GF-D8 (cell line): ENCODE results near the gene CCN6.
A peak's percentile ranks its signal among the peaks of the same experiment; 100 is the strongest.
"Not testable (repeated sequence)": the region's sequence is repeated elsewhere in the genome, so short reads cannot be mapped to it uniquely, and the experiment has no call there.

Experiments used
- DNase-seq: peaks from one replicate; lab custom pipeline; 2025; lab: John Stamatoyannopoulos, UW

The CCN6 gene

DNA sequence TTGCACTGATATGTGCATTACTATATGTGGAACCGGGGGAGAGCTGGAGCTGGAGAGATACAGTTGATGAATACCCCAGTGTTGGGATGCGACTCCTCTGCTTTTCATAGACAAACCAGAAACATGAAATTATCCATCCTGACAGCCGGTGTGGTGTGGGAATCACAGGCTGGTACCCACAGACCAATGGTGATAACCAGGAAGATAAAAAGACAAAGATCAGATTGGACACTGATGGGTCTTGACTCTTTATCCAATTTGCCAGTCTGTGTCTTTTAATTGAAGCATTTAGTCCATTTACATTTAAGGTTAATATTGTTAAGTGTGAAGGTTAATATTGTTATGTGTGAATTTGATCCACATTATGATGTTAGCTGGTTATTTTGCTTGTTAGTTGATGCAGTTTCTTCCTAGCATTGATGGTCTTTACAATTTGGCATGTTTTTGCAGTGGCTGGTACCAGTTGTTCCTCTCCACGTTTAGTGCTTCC, 2.6 kb upstream of the CCN6 start:
- DNase-seq, result not testable (repeated sequence)

DNA sequence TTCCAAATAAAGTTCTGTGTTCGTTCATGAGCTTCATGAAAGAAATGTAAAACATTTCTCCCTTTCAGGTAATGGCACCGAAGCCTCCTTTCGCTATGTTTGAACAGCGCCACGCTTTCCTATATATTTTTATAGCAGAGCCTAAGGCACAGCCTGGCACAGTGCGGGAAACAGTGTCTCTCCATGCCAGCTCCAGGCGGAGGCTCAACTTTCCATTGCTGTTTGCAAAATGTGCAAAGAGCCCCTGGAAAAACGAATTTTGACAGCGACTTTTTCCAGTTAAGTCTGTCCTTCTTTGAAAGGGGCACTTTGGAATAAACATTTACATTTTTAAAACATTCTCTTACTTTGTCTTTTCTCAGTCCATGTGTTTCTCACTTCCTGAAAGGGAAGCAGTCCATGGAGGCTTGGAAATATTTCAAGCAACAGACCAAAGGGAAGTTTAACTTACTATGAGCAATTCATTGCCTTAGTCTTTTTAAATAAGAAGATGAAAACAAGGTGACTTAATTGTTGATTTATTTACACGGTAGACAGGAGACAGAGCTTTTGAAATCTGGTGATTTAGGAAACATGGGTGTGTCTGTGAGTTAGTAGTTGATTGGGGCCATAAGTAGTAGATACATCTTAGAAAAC, 769 bp downstream of the CCN6 start:
- no peak for DNase-seq

DNA sequence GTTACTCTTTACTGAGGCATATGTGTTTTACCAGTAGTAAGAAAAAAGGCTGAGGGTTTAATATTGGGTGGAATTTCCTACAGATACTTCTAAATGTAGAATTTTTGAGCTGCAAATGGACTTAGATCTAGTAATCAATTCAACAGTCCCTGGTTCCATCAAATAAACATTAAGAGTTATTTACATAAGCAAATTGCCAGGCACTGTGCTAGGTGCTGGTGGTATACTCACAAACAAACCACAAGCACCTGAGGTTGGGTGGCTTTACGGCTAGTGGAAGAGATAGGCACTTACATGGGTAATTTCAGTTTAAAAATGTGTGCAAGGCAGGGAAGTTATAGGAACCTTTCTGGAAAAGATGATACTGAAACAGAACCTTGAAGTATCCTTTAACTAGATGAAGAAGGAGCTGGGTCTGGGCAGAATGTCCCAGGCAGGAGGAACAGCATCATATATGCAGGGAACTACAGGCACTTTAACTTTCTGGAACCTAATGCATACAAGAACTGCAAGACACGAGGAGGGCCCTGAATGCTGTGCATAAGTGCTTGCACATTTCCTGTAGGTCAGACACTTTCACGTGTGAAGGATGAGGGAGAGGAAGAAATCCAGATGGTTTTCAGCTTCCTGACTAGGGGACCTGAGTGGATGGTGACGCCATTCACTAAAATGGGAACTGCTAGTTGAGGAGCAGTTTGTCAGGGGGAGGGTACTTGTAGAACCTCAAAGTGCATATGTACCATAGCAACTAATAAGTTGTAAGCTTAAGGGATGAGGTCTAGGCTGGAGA, 4.5 kb downstream of the CCN6 start:
- no peak for DNase-seq

DNA sequence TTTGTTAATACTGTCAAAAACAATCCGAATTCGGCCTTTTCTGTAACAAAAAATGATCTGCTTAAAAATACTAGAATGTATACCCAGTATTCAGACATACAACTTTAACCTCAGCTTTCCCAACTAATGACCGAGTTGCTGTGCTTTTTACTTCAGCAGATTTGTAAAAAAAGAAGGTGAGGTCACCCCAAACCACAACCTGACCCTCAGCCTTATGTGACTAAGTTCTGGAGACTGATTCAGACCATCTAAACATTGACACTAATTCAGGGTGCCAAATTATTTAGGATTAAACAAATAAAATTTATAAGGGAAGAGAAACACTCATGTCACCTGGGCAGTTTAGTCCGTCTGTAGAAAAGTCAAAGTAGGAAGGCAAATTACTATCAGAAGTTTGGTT, 7.7 kb downstream of the CCN6 start:
- no peak for DNase-seq

DNA sequence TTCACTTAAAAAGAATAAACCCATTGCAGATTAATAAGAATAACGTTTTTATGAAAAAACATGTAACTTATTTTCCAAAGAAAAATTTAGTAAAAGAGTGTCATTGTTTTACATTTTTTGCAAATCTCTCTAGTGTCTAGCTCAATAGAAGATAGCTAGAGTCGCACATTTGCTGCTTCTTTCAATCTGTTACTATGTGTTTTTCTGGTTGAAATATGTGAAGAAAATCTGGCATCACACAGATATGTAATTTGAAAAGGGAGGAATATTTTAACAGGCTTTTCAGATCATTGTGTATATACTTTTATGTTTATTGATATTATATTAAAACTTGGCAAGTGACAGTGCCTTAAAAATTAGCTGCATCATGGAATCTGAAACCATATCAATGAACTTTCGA, 9.1 kb downstream of the CCN6 start:
- no peak for DNase-seq

DNA sequence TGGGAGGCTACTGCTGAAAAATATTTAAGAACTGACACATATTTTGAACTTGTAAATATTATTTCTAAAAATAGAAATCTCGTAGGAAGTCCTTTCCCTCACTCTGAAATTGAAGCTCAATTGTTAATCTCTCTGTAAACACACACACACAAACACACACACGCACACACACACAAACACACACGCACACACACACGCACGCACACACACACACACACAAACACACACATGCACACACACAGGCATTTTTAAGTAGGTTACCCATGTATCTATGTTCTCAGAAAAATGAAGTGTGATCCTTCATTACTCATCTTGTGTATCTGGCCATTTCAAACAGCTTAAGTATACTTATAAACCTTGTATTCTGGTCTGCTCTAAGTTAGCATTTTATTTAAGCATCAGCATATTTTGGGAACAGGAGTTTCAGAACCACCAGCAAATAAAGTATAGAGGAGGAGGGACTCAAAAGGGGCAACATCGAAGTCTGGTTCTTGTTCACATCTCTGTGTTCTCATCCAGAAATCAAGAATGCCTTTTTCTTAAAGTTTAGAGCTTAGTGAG, 11.6 kb downstream of the CCN6 start:
- no peak for DNase-seq

DNA sequence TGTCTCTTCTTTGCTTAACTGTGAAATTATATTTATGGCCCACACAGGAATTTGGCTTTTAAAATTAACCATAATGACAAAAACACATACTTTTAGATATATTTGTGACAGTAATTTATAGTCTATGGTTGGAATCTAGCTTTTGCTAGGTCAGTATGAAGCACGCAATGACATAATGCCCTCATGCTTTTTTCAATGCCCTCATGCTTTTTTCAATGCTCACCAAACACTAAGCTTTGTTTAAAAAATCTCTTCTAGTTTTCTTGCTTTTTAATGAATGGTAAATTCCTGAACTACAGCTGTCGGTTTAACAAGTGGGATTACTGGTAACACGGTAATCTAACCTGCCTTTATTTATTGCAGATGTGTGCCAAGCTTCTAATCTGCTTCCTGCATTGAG, 12.7 kb downstream of the CCN6 start:
- no peak for DNase-seq

DNA sequence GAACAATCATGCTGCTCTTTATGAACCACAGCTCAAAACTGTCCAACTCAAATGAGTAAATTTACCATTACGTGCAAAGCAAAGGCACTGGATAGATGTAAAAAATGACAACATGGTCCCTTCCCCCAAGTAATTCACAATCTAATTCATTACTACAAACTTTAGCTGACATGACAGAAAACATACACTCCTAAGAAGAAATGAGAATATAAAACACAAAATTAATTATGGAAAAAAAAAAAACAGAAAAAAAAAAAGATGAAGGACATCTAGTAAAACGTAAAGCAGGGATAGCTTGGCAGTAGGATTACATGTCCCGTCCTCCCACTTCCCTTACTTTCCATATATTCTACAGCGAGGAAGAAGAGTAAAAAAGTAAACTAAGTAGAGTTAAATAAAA, 27.7 kb downstream of the CCN6 start:
- DNase-seq, result no peak

DNA sequence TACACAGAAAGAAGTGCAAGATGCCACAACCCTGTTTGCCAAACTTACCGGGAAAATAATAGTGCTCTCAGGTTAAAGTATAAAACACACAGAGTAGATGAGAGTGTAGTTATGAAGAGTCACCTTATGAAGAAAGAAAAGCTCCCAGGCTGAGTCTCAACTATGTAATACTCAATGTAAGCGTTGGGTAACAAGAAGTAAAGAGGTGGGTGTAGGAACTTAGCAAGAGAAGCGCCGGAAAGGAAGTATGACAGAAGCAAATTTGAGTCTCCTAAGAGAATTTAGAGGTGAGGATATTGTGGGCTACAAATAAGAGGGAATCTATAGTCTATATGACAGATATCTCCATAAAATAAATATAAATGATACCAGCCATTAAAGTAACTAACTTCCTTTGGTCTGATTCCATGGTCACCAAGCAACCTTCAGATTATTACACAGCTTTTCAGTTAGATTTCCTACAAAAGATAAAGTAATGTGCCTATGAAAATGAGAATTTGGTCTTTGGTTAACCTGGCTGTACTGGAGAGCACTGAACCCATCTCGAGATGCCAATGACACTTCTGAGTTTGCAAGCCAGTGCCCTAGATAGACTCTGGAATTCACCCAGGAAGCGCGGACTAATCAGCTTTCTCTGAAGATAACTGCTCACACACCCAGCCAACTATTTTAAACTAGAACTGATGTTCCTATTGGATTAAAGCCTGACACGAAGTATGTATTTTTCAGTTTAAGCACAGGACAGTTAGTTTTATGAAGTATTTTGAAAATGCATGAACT, 31.6 kb downstream of the CCN6 start:
- DNase-seq, result no peak

DNA sequence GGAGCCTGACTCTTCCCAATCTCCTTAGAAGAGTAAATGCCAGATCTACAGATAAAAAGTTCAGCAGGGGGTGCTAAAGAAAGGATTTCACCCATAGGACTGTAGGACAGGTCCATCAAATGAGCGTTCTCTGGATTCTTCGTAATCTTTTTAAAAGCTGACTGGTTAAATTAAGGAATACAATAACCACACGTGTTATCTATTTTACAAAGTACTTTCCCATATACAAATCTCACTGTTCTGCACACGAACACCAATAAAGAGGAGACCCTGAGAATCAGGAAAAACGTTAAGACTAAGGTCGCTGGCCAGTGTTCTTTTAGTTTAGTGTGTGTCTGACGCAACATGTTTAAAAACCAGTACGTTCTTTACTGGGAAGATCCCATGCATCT, 32.8 kb downstream of the CCN6 start:
- DNase-seq, result peak; percentile 36

DNA sequence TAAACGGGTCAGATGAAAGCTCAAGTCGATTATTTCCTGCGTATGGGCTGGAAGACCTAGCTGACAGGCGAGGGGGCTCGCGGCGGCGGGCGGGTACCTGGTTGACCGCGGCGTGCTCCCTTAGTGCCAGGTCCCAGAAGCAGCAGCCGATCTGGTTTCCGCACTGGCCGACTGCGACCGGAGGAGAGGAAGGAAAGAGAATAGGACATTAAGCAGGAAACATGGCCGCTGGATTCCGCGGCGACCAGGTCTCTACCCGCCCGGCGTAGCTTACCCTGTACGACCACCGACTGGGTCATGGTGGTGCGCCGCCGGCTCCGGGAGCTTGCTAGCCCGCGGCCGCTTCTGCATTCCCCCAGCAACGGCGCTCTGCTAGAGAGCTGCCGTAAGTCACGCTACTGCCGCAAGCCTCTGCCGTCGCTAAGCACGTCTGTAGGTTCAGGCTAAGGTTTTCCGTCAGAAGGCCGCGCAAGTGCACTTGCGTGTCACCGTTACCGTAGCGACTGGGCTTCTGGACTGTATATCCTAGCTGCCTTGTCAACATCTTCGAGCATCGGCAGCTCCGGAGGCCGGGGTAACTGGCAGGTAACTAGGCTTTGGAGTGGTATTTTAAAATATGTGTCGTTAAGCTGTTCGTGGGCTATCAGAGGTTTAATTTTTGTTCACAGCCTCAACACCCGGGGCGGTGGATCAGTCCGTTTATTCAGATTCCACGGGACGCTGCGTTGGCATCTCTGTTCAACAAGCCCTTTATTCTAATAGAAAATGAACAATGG, 33.4 kb downstream of the CCN6 start, which contains the start of the genes FAM229B and TUBE1:
Gene FAM229B (plus strand): TSS at position 456 of the 776 bp plus-strand sequence. CDS start 11,693 bp downstream, outside the sequence.
Gene TUBE1 (minus strand): TSS at position 347 of the 776 bp plus-strand sequence. CDS start 48 bp downstream, at position 299.
- DNase-seq, result peak; percentile 86

DNA sequence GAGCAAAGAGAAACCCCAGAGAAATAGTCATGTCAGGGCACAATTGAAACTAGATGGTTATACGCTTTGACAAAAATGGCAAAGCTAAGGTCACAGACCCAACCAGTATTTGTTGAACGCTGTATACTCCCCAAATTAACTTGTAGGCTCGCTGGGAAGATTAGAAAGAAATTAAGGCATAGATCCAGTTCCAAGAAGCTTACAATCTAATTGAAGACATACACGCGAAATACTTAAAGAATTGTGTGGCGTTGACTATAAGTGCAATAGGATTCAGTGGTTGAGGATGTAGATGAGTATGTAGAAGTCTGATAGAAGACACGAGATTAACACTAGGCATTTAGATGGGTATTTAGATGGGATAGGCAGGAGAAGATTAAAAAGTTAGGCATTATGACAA, 34.0 kb downstream of the CCN6 start:
- DNase-seq, result no peak

DNA sequence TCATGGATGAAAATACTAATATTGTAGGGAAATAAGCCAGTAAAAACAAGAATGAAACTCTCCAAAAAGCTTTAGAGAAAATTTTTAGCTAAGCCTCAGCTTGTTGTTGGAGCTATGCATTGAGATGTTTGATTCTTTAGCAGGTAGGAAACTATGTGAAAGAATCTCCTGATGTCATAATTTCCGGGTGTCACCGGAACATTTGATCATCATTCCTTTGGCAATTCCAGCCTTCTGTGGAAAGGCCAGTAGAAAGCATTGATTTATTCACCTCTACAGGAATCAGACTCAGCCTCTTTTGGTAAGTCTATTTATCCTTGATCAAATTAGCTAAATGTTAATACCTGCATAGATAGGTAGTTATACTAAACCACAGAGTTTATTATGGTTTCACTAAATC, 43.0 kb downstream of the CCN6 start:
- no peak for DNase-seq

DNA sequence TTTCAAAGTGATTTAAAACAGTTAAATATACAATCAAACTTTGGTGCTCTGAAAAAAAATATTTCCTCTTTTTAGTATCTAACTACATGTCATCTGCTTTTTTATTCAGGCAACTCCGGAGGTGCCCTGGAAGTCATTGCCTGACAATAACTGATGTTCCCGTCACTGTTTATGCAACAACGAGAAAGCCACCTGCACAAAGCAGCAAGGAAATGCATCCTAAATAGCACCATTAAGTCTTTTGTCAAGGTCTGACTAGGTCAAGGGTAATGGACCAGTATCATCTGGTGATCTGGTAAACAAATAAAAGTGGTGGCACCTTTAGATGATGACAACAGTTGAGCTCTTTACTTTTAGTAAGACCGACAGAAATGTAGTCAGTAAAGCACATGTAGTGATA, 46.7 kb downstream of the CCN6 start:
- DNase-seq, result no peak

DNA sequence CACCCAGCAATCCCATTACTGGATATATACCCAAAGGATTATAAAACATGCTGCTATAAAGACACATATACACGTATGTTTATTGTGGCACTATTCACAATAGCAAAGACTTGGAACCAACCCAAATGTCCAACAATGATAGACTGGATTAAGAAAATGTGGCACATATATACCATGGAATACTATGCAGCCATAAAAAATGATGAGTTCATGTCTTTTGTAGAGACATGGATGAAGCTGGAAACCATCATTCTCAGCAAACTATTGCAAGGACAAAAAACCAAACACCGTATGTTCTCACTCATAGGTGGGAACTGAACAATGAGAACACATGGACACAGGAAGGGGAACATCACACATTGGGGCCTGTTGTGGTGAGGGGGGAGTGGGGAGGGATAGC, 52.1 kb downstream of the CCN6 start:
- DNase-seq, result not testable (repeated sequence)

DNA sequence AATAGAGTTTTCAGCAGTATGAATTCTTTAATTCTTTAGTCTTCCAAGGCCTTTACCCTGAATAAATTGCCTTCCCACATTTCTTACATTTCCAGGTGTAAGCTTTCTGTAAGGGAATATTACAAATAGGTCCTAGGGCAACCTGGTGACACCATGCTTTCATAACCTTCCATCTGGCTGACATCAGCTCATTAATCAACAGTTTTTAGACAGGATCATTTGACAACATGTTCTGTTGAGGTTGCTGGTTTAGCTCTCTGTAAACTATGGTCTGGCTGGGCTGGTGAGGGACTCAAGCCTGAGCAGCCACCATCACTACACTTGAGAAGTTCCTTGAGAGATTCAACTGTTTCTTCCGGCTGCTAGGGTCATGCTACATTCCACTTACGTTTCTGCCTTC, 52.7 kb downstream of the CCN6 start:
- DNase-seq, result no peak

DNA sequence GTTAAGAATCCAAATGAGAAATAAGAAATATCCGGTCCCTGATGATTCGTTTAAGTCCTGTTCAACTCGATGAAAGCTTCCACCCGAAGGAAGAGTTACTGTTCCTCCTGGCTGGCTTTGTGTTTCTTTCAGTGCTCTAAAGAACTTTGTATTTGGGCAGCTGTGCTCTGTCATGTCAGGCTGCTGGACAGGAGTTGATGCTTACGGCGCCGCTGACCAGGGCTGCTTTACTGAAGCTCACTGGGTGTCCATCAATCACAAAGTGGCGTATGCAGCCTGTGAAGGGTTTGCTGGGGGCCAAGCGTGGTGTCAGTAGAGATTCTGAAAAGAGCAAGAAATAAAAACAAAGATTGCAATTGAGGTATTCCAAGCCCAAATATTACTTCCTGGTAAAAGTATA, 55.4 kb downstream of the CCN6 start:
- no peak for DNase-seq

DNA sequence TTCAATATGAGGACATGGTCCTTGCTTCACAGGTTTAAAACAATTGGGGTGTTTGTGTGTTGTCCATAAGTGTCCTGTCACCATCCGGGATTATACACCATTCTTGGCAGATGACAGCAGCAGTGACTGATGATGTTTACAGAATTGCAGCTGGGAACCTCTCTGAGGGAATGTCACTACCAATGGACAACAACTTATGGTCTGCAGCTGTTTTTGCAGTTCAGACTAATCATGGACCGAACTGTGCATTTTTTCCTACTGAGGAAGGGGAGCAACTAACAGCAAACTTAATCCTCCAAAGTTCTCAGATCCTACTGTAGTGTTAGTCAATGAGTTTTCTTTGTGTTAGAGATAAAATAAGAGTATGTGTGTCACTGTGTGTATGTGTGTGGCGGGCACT, 59.5 kb downstream of the CCN6 start:
- DNase-seq, result no peak

DNA sequence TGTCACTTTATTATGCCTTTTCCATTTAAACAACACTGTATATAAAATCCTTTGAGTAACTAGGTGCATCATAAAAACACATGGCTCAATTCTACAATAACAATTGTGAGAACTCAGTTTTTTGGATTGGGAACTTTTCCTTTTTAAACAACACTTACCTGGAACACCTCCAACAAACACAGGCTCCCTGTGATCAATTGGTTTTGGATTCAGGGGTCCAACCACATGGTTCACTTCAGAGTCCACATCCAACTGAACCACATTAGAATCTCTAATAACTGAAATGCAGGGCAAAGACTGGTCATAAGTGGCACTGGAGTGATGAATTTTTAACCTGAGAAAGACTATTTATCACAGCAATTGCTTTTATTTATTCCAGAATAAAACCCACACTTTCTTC, 60.0 kb downstream of the CCN6 start:
- no peak for DNase-seq

DNA sequence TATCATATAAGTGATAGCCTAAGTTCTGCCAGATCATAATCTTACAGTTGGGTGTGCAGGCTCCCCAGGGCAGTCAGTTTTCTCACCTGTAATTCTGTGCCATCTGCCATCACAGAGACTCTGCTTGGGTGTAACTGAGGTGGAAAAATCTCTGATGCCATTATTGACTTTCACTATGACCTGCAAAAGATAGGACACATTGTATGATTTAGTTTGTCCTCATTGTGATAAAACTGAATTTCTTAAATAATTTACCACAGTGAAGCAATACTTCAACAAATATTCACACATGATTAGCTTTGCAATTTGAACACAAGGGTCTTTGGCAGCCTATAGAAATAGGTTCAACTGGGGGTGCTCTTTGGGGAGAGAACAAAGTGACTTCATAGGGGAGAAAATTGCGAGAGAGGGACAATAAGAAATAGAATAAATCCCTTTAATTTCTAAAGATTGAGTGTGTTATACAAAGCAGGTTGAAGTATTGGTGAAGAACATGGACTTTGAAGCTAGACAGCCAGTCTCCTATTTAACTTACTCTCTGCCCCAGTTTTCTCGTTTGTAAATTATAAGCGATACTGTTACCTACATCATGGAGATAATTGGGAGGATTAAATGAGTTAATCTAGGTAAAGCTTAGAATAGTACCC, 60.8 kb downstream of the CCN6 start:
- DNase-seq, result no peak

DNA sequence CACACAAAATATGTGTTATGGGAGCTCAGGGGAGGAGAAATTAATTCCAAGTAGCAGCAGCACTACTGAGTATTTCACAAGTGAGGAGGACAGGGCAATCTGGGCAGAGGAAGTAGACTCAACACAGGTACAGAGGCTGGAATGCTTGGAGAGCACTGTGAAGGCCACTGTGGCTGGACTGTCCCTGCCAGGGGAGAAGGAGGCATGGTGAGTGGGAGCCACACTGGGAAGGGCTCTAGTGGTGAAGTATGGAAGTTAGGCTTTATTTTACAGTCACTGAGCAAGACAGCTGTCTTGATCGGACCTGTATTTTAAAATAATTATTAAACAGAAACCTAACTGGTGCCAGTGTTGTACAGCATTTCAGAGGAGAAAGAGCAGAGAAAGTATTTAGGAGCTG, 62.3 kb downstream of the CCN6 start:
- DNase-seq, result no peak
